Inferior parietal cortex (tissue), 1 donor: ENCODE results near the gene DYRK4.

Experiments
- DNase-seq: peaks from one replicate; pipeline ENCODE4 v3.0.0-alpha.2; 2016; ENCODE audit errors: extremely low spot score

Gene DYRK4

GRCh38 chr12:4563336-4563735 lies 1.3 kb downstream of the DYRK4 start:
- no peak for DNase-seq

- DNase-seq: peak; percentile 5
These were observed 2.8 kb downstream of the DYRK4 start for GRCh38 chr12:4564818-4565217.

DNA sequence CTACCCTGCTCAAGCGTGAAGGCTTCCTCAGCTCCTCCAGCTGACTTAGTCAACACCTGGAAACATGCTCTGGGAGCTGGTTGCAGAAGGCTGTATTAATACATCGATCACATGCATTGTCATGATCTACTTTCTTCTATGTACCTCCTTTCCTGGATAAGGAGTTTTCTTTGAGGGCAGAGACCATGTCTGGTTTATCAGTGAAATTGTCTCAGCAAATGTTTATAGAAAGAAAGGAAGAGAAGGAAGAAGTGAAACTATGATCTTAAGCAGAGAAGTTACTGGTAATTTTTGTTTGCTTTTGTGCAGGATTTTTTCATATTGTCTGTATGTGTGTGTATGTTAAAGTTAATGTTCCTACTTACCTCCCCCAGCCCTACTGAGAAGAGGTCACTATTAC lies 4.5 kb downstream of the DYRK4 start:
- no peak for DNase-seq

DNA sequence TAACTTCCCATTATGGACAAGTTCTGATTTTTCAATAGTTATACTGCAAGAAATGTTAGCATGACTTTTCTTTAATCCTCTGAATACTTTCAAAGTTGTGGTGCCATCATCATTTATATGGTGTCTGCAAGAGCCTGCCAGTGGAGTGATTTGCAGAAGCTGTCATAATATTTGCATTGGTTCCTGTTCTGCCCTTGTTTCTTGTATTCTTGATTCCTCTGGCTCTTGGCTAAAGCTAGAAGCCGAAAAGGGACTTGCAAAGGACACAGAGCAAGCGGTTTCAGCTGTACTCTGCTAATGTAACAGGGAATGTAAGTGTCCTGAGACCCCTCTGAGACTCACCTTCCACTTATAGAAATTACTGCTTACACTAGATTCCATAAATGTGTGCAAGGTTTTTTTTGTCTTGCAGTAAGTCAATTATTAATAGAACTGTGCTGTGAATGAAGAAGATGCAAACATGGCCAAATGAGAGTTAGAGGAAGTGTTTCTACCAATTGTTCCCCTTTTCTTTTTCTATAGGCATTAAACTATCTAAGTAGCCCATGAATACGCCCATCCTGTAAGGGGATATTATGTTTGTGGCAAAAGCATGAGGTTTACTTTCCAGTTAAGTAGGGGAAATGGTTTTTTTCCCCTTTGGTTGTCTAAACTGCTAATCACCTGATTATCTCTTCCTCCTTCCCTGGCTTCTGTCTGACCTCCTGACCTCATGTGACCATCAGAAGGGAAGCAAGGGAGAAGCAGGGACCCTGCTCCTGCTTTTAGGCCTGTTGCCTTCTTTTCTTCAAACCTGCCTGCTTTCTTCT lies 5.3 kb downstream of the DYRK4 start:
- peak; percentile 14 for DNase-seq

- no peak for DNase-seq
These were observed 7.3 kb downstream of the DYRK4 start for GRCh38 chr12:4569261-4569660.

- no peak for DNase-seq
These were observed 10.7 kb downstream of the DYRK4 start for GRCh38 chr12:4572680-4573079.

- peak; percentile 5 for DNase-seq
These were observed 17.5 kb downstream of the DYRK4 start for GRCh38 chr12:4579305-4580102.

DNA sequence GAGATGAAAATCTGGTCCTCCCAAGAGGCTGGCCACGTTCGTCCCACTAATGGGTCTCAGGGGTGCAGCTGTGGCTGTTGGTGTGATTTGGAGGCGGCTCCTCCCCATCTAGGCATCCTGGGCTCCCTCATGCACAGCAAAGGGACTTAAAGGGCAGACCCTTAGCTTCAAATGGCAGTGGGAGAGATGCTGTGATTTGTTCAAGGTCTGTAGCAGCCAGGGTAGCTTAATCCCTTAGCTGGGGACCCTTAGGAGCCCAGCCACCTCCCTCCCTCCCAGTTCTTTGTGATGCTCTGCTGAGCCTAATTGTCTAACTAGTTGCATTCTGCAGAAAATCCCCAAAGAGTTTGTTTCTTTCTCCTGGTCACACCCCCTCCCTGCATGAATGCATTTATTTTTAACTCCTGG lies 18.3 kb downstream of the DYRK4 start:
- no peak for DNase-seq

GRCh38 chr12:4584281-4584680 lies 22.3 kb downstream of the DYRK4 start:
- DNase-seq: no peak

- DNase-seq: no peak
These were observed 22.9 kb downstream of the DYRK4 start for GRCh38 chr12:4584896-4585295.

- DNase-seq: no peak
These were observed 24.5 kb downstream of the DYRK4 start for GRCh38 chr12:4586500-4586899.

GRCh38 chr12:4587108-4587507 lies 25.1 kb downstream of the DYRK4 start:
- no peak for DNase-seq

GRCh38 chr12:4588916-4589315 lies 26.9 kb downstream of the DYRK4 start:
- no peak for DNase-seq

DNA sequence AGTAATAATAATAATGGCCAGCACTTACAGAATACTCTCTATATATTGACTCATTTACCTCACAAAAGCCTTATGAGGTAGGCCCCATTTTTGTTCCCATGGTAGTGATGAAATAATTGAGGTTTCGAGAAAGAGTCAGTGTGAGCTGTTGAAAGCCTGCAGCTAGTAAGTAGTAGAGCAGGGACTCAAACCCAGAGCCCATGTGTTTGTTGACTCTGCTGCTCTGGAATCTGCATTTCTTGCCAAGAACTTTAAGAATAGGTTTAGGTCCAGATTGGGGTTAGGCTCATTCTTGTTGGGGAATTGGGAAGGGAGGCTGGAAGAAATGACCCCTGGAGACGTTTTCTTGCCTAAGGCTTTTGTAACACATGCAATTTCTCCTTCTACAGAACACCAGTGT lies 27.9 kb downstream of the DYRK4 start:
- no peak for DNase-seq

DNA sequence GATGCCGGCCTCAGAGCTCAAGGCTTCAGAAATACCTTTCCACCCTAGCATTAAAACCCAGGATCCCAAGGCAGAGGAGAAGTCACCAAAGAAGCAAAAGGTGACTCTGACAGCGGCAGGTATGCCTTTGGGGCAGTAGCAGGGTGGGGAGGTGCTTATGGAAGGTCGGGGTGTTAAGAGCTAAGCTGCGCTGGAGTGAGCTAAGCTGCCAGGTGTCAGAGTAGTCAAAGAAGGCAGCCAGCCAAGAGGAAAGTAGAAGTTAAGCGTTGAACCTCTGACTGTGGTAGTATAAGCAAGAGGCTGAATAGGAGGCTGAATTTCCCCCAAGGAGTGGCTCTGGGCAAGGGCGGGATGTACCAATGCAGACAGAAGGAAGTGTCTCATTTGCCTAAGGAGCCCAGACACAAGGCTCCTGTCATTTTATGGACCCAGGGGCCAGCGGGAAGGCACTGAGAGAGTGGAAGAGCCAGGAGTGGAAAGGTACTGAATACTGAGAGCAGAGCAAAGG lies 29.2 kb downstream of the DYRK4 start:
- no peak for DNase-seq

- DNase-seq: no peak
These were observed 33.9 kb downstream of the DYRK4 start for GRCh38 chr12:4595881-4596280.

DNA sequence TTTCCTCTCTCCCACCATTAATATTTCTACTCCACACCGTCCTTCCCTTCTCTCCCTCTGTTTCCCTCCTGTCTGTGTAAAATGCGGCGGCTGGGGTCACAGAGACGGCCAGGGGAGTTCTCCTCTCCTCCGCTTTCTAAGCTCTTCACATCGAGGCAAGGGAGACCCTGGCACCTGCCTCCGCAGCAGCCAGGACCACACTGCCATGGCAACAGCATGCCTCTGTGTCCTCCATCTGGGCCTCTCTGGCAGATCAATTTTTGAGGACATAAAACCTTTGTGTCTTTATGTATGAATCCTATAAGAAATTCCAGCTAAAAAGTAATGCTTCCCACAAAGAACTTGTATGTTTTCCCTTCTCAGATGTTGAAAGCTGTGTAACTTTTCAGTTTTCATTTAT lies 41.4 kb downstream of the DYRK4 start:
- DNase-seq: no peak

GRCh38 chr12:4603946-4604345 lies 41.9 kb downstream of the DYRK4 start:
- no peak for DNase-seq

GRCh38 chr12:4604684-4605193 lies 42.7 kb downstream of the DYRK4 start:
- peak; percentile 91 for DNase-seq

- no peak for DNase-seq
These were observed 45.0 kb downstream of the DYRK4 start for GRCh38 chr12:4607056-4607455.

GRCh38 chr12:4609071-4609470 lies 47.1 kb downstream of the DYRK4 start:
- no peak for DNase-seq

GRCh38 chr12:4610481-4610880 lies 48.5 kb downstream of the DYRK4 start:
- DNase-seq: no peak

GRCh38 chr12:4615667-4616066 lies 53.7 kb downstream of the DYRK4 start:
- DNase-seq: peak; percentile 29
